H1 (cell line): Measurements from ENCODE around the gene NRXN3.

ENCODE experiments used
- CEBPB ChIP-seq: IDR thresholded peaks from 2 replicates; pipeline ENCODE4 v1.6.1; 2012; ENCODE audit warnings: low read depth, low read length
- CHD2 ChIP-seq: IDR thresholded peaks from 2 replicates; pipeline ENCODE4 v1.6.1; 2012; ENCODE audit warnings: low read length, improper control_type of control experiment
- GABPA ChIP-seq: IDR thresholded peaks from 2 replicates; pipeline ENCODE4 v1.6.1; 2011; ENCODE audit warnings: mild to moderate bottlenecking, low read length, moderate library complexity, borderline replicate concordance; ENCODE audit not compliant: insufficient read depth
- JUN ChIP-seq: IDR thresholded peaks from 2 replicates; pipeline ENCODE4 v1.6.1; 2011; ENCODE audit warnings: low read depth, mild to moderate bottlenecking, improper control_type of control experiment, low read length
- POLR2A ChIP-seq, 2 experiments: IDR thresholded peaks; 1 replicate in 1 of 2; 2 replicates in 1 of 2; pipeline ENCODE4 v1.6.1; 2011; ENCODE audit warnings: low read depth in 2 of 2, low read length in 2 of 2, mild to moderate bottlenecking in 2 of 2; ENCODE audit errors: control extremely low read depth in 1 of 2
- RFX5 ChIP-seq: IDR thresholded peaks from 2 replicates; pipeline ENCODE4 v1.6.1; 2011; ENCODE audit warnings: low read depth, low read length, improper control_type of control experiment, borderline replicate concordance
- TF ChIP-seq, protein P1 (sequence below), 3 experiments: IDR thresholded peaks; 1 replicate in 2 of 3; 2 replicates in 1 of 3; pipeline versions ENCODE4 v1.5.1 to v1.6.1; 2011; ENCODE audit warnings: low read length in 3 of 3, mild to moderate bottlenecking in 3 of 3, inconsistent platforms in 2 of 3, low read depth in 1 of 3, moderate library complexity in 1 of 3; ENCODE audit not compliant: insufficient read depth in 1 of 3; ENCODE audit errors: control extremely low read depth in 1 of 3

GRCh38 chr14:79833781-79834180 lies 1663.6 kb downstream of the NRXN3 start:
- TF ChIP-seq JUN: no peak
- no peak for TF ChIP-seq CEBPB
- TF ChIP-seq GABPA: no peak
- TF ChIP-seq, protein P1, sequence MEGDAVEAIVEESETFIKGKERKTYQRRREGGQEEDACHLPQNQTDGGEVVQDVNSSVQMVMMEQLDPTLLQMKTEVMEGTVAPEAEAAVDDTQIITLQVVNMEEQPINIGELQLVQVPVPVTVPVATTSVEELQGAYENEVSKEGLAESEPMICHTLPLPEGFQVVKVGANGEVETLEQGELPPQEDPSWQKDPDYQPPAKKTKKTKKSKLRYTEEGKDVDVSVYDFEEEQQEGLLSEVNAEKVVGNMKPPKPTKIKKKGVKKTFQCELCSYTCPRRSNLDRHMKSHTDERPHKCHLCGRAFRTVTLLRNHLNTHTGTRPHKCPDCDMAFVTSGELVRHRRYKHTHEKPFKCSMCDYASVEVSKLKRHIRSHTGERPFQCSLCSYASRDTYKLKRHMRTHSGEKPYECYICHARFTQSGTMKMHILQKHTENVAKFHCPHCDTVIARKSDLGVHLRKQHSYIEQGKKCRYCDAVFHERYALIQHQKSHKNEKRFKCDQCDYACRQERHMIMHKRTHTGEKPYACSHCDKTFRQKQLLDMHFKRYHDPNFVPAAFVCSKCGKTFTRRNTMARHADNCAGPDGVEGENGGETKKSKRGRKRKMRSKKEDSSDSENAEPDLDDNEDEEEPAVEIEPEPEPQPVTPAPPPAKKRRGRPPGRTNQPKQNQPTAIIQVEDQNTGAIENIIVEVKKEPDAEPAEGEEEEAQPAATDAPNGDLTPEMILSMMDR (IDR thresholded peaks at IDR 0.05; ENCODE audit: control extremely low read depth in 1 of 3, insufficient read depth in 1 of 3, low read depth in 1 of 3, low read length in 3 of 3): no peak
- no peak for TF ChIP-seq POLR2A (IDR thresholded peaks at IDR 0.05; ENCODE audit: control extremely low read depth in 1 of 2, low read depth in 2 of 2, low read length in 2 of 2)
- no peak for TF ChIP-seq CHD2
- TF ChIP-seq RFX5: no peak
